Panc1 (cell line): ENCODE data around the gene NTM. TPM values are rescaled to one million over a fixed set of nuclear protein-coding genes. Genes with fewer than 3 reads are reported as not detected.

Experiments used
- ATAC-seq: fragments of 200-7000 bp; cut with Tn5 transposase; 2 replicates; pipeline ENCODE4 v1.9.1; 2020; ENCODE audit warnings: mild to moderate bottlenecking, moderate library complexity
- BruUV-seq: library from RNA; stranded (reverse); fragments of 400-500 nt; replicated peaks from 2 replicates; lab custom pipeline; 2021; lab: Mats Ljungman, UMichigan
- CTCF ChIA-PET: fragments of 300-600 bp; sonication (Branson Sonifier 250); formaldehyde crosslinking; loops from one replicate; lab custom pipeline; 2022; ENCODE audit warnings: antibody characterized with exemption; lab: Charles Lee
- POLR2A ChIA-PET: fragments of 300-600 bp; sonication (Branson Sonifier 250); formaldehyde crosslinking; loops from one replicate; lab custom pipeline; 2022; ENCODE audit warnings: antibody characterized with exemption; lab: Charles Lee
- DNase-seq: peaks from one replicate; pipeline ENCODE4 v3.0.0-alpha.2; 2010; ENCODE audit warnings: low read depth, low spot score
- H3K27ac ChIP-seq: 2 replicates; pipeline ENCODE4 v1.5.1; 2011; ENCODE audit warnings: mild to moderate bottlenecking, low read length, inconsistent platforms
- H3K27me3 ChIP-seq: fragments of 200-500 bp; sonication (Bioruptor generic); 2 replicates; pipeline ENCODE4 v1.6.0; 2014; ENCODE audit warnings: low read length, inconsistent platforms; ENCODE audit not compliant: control insufficient read depth, insufficient read depth
- H3K36me3 ChIP-seq: fragments of 200-500 bp; sonication (Bioruptor generic); 2 replicates; pipeline ENCODE4 v1.5.1; 2014; ENCODE audit warnings: inconsistent platforms, mild to moderate bottlenecking, low read length, moderate library complexity; ENCODE audit not compliant: control insufficient read depth, insufficient read depth
- H3K4me1 ChIP-seq: 2 replicates; pipeline ENCODE4 v1.5.1; 2011; ENCODE audit warnings: inconsistent platforms, mild to moderate bottlenecking, low read length, moderate library complexity; ENCODE audit not compliant: control insufficient read depth, insufficient read depth
- H3K4me3 ChIP-seq, 2 experiments: 2 replicates each; pipeline ENCODE4 v1.5.1; 2011 to 2012; ENCODE audit warnings: low read depth in 2 of 2, low read length in 2 of 2, mild to moderate bottlenecking in 2 of 2, inconsistent platforms in 1 of 2, moderate library complexity in 1 of 2
- H3K9me3 ChIP-seq: fragments of 200-500 bp; sonication (Bioruptor generic); 2 replicates; pipeline ENCODE4 v1.5.1; 2014; ENCODE audit warnings: low read depth, mild to moderate bottlenecking, inconsistent platforms, low read length, moderate library complexity; ENCODE audit not compliant: control insufficient read depth, insufficient read depth
- POLR2AphosphoS5 ChIP-seq: IDR thresholded peaks from 2 replicates; pipeline ENCODE4 v1.6.1; 2012; ENCODE audit warnings: mild to moderate bottlenecking, low read depth, low read length, moderate library complexity
- REST ChIP-seq, 2 experiments: IDR thresholded peaks; 2 replicates each; pipeline ENCODE4 v1.6.1; 2011 to 2012; ENCODE audit warnings: low read depth in 2 of 2, control low read depth in 1 of 2, low read length in 1 of 2, mild to moderate bottlenecking in 1 of 2, moderate library complexity in 1 of 2; ENCODE audit not compliant: insufficient read depth in 1 of 2
- SIN3A ChIP-seq: IDR thresholded peaks from 2 replicates; pipeline ENCODE4 v1.6.1; 2012; ENCODE audit warnings: low read depth, mild to moderate bottlenecking, low read length, moderate library complexity, borderline replicate concordance; ENCODE audit not compliant: insufficient read depth
- TCF7L2 ChIP-seq: IDR thresholded peaks from 2 replicates; pipeline ENCODE4 v1.6.1; 2011; ENCODE audit warnings: mild to moderate bottlenecking, low read depth, low read length, inconsistent platforms
- in situ Hi-C: cut with HindIII; loops from 2 replicates; pipeline ENCODE4 v1.10.0; 2016; ENCODE audit warnings: low sequenced_read_pairs, low pct_unique_long_range_greater_than_20kb
- intact Hi-C: fragments of 100-400 bp; cut with micrococcal nuclease; formaldehyde crosslinking; loops from one replicate; pipeline ENCODE4 v1.10.0; 2022; ENCODE audit not compliant: unreplicated experiment
- total RNA-seq: library from RNA; stranded (reverse); gene quantifications from one replicate; pipeline ENCODE4 v1.2.1, GENCODE V29; 2021; ENCODE audit not compliant: unreplicated experiment
- TF ChIP-seq, protein P1 (sequence below): fragments of 450-650 bp; IDR thresholded peaks from 2 replicates; pipeline ENCODE4 v1.5.1; 2017; ENCODE audit warnings: mild to moderate bottlenecking

Gene NTM
- total RNA-seq, 1 experiment from 2014 or later, result 0.10 TPM

DNA sequence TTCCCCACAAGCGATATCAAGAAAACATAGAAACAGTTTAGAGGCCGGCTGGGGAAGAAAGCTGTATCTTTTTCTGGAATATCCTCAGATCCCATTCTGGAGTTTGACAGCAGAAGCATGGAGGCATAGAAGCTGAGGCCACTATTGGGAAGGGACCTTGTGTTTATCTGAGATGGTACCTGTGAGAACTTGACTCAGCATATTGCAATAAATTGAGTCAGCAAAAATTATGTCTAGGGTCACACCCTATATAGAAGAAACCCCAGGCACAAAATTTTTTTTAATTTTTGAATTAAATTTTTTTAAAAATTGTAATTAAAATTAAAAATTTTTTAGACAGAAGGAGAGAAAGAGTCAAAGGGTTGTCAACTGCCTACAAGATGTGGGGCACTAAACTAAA, 178.7 kb downstream of the NTM start:
- no peak overlapping the region for H3K4me3 ChIP-seq
- ChIA-PET POLR2A (no interaction called here), CTCF (no interaction called here)
- intact Hi-C loops (no loop called here), in situ Hi-C loops (no loop called here)
- DNase-seq, result no peak
- no peaks in the 10 kb centered on the region; the same call in 1 of the 2 replicates for H3K27me3 ChIP-seq
- no peaks in the 10 kb centered on the region for H3K4me1 ChIP-seq
- TF ChIP-seq, protein P1, sequence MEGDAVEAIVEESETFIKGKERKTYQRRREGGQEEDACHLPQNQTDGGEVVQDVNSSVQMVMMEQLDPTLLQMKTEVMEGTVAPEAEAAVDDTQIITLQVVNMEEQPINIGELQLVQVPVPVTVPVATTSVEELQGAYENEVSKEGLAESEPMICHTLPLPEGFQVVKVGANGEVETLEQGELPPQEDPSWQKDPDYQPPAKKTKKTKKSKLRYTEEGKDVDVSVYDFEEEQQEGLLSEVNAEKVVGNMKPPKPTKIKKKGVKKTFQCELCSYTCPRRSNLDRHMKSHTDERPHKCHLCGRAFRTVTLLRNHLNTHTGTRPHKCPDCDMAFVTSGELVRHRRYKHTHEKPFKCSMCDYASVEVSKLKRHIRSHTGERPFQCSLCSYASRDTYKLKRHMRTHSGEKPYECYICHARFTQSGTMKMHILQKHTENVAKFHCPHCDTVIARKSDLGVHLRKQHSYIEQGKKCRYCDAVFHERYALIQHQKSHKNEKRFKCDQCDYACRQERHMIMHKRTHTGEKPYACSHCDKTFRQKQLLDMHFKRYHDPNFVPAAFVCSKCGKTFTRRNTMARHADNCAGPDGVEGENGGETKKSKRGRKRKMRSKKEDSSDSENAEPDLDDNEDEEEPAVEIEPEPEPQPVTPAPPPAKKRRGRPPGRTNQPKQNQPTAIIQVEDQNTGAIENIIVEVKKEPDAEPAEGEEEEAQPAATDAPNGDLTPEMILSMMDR, result no peak
- TF ChIP-seq TCF7L2 (no peak), SIN3A (no peak), POLR2AphosphoS5 (no peak), REST (IDR thresholded peaks at IDR 0.05; ENCODE audit: insufficient read depth in 1 of 2, low read depth in 2 of 2, low read length in 1 of 2) (no peak)
- no TSS peak for BruUV-seq
- no peak for ATAC-seq
- no peak overlapping the region for H3K27ac ChIP-seq
- H3K9me3 ChIP-seq, result no peaks in the 10 kb centered on the region
- H3K36me3 ChIP-seq, result no peaks in the 10 kb centered on the region

DNA sequence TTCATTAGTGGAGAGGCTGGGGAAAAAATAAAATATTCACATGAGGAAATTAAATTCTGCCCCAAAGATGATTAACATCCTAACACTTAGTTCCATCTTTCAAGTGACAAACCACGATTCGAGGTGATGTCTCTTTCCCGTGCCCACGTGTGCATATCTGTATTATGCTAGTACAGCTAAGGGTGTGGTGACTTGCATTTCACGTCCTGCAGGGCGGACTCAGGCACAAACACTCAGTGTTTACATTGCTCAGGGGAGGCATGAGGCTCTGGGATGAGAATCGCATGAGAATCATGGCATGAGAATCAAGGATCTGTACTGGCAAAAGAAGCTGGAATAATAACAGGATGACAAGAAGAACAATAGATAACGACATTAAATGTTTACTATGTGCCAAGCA, 179.4 kb downstream of the NTM start:
- H3K27ac ChIP-seq, result no peak overlapping the region
- BruUV-seq, result no TSS peak
- no peaks in the 10 kb centered on the region for H3K36me3 ChIP-seq
- DNase-seq, result no peak
- H3K4me1 ChIP-seq, result no peaks in the 10 kb centered on the region
- TF ChIP-seq SIN3A, result no peak
- no peak for TF ChIP-seq REST (IDR thresholded peaks at IDR 0.05; ENCODE audit: insufficient read depth in 1 of 2, low read depth in 2 of 2, low read length in 1 of 2)
- TF ChIP-seq, protein P1, result no peak; the same call in 1 of the 2 replicates
- TF ChIP-seq POLR2AphosphoS5, result no peak
- TF ChIP-seq TCF7L2, result no peak
- CTCF ChIA-PET, result no interaction called here
- no peak for ATAC-seq
- H3K4me3 ChIP-seq, result no peak overlapping the region
- in situ Hi-C loops, result no loop called here
- intact Hi-C loops, result no loop called here
- POLR2A ChIA-PET, result no interaction called here
- no peaks in the 10 kb centered on the region for H3K9me3 ChIP-seq
- no peaks in the 10 kb centered on the region; the same call in 1 of the 2 replicates for H3K27me3 ChIP-seq
